GM12878 (cell line): ENCODE measurements around the gene CDK4. TPM values are rescaled to one million over a fixed set of nuclear protein-coding genes. Genes with fewer than 3 reads are reported as not detected.
A peak's percentile ranks its signal among the peaks of the same experiment; 100 is the strongest.

ENCODE experiments used
- ATAC-seq: fragments of 200-7000 bp; cut with Tn5 transposase; 3 replicates; pipeline ENCODE4 v1.9.1; 2020; ENCODE audit warnings: mild to moderate bottlenecking, moderate library complexity
- BruUV-seq: library from RNA; stranded (reverse); fragments of 400-500 nt; replicated peaks from 2 replicates; lab custom pipeline; 2021; lab: Mats Ljungman, UMichigan
- CTCF ChIA-PET: fragments of 300-600 bp; sonication (Branson Sonifier 250); formaldehyde crosslinking; extraction: SDS; loops from one replicate; lab custom pipeline; 2021; ENCODE audit warnings: inconsistent platforms; lab: Yijun Ruan, JAX
- POLR2A ChIA-PET: fragments of 350-600 bp; formaldehyde crosslinking; extraction: SDS; loops from one replicate; lab custom pipeline; 2021; ENCODE audit warnings: inconsistent platforms; lab: Charles Lee
- RAD21 ChIA-PET: fragments of 300-600 bp; sonication (Branson Sonifier 250); formaldehyde crosslinking; loops from one replicate; lab custom pipeline; 2023; ENCODE audit warnings: antibody characterized with exemption; ENCODE audit not compliant: unreplicated experiment; lab: Charles Lee
- SMC1A ChIA-PET: fragments of 300-600 bp; sonication (Branson Sonifier 250); formaldehyde crosslinking; loops from one replicate; lab custom pipeline; 2023; ENCODE audit not compliant: unreplicated experiment, uncharacterized antibody; lab: Charles Lee
- DNase-seq: peaks from one replicate; pipeline ENCODE4 v3.0.0-alpha.2; 2011; ENCODE audit warnings: low read depth, low spot score
- FAIRE-seq: peaks from 3 replicates; lab custom pipeline; 2011; peaks lifted over from hg19 to GRCh38; lab: Jason Lieb, UNC
- H2AFZ ChIP-seq: 2 replicates; pipeline ENCODE4 v1.6.0; 2011; ENCODE audit warnings: low read depth, low read length, control low read depth; ENCODE audit not compliant: control insufficient read depth
- H3K27ac ChIP-seq: 2 replicates; pipeline ENCODE4 v1.5.1; 2011; ENCODE audit warnings: control low read depth; ENCODE audit not compliant: control insufficient read depth, insufficient read depth
- H3K27me3 ChIP-seq, 2 experiments: replicated peaks in 1 of 2; 2 replicates each; pipeline versions ENCODE4 v1.6.0 to v1.6.1; 2011; ENCODE audit warnings: low read length in 1 of 2; ENCODE audit not compliant: control insufficient read depth in 2 of 2, insufficient read depth in 2 of 2
- H3K36me3 ChIP-seq, 2 experiments: 2 replicates each; pipeline ENCODE4 v1.5.1; 2011; ENCODE audit warnings: low read length in 1 of 2; ENCODE audit not compliant: control insufficient read depth in 2 of 2, insufficient read depth in 2 of 2
- H3K4me1 ChIP-seq: 2 replicates; pipeline ENCODE4 v1.6.1; 2011; ENCODE audit warnings: mild to moderate bottlenecking, low read length, moderate library complexity, mixed read lengths; ENCODE audit not compliant: control insufficient read depth, insufficient read depth
- H3K4me2 ChIP-seq: 2 replicates; pipeline ENCODE4 v1.6.0; 2011; ENCODE audit warnings: control low read depth; ENCODE audit not compliant: control insufficient read depth, insufficient read depth
- H3K4me3 ChIP-seq: fragments of 200-600 bp; sonication (generic); 2 replicates; pipeline ENCODE4 v1.5.1; 2016
- H3K79me2 ChIP-seq: 2 replicates; pipeline ENCODE4 v1.6.0; 2011; ENCODE audit warnings: low read length; ENCODE audit not compliant: control insufficient read depth, insufficient read depth
- H3K9ac ChIP-seq: 2 replicates; pipeline ENCODE4 v1.8.0; 2011; ENCODE audit warnings: low read length, control low read depth, mixed read lengths; ENCODE audit not compliant: control insufficient read depth, insufficient read depth
- H3K9me3 ChIP-seq: replicated peaks from 3 replicates; pipeline ENCODE4 v1.5.1; 2011; ENCODE audit warnings: mild to moderate bottlenecking, low read length; ENCODE audit not compliant: control insufficient read depth, insufficient read depth
- H4K20me1 ChIP-seq: 2 replicates; pipeline ENCODE4 v1.6.0; 2011; ENCODE audit not compliant: control insufficient read depth, insufficient read depth
- BCL11A ChIP-seq: IDR thresholded peaks from 2 replicates; pipeline ENCODE4 v1.6.1; 2011; ENCODE audit warnings: low read depth, low read length
- BCLAF1 ChIP-seq: fragments of 450-650 bp; IDR thresholded peaks from 2 replicates; pipeline ENCODE4 v1.6.1; 2017; ENCODE audit warnings: antibody characterized with exemption, mild to moderate bottlenecking, moderate library complexity
- ELK1 ChIP-seq: IDR thresholded peaks from 2 replicates; pipeline ENCODE4 v1.6.1; 2012; ENCODE audit warnings: low read depth, low read length, improper control_type of control experiment
- IRF4 ChIP-seq: IDR thresholded peaks from 2 replicates; pipeline ENCODE4 v1.6.1; 2011; ENCODE audit warnings: low read depth, low read length
- LARP7 ChIP-seq: fragments of 450-650 bp; IDR thresholded peaks from 2 replicates; pipeline ENCODE4 v1.6.1; 2017; ENCODE audit warnings: mild to moderate bottlenecking
- MEF2A ChIP-seq: IDR thresholded peaks from 2 replicates; pipeline ENCODE4 v1.6.1; 2011; ENCODE audit warnings: low read depth, mild to moderate bottlenecking, low read length, moderate library complexity; ENCODE audit not compliant: insufficient read depth
- POU2F2 ChIP-seq: IDR thresholded peaks from 3 replicates; pipeline ENCODE4 v1.6.1; 2011; ENCODE audit warnings: low read depth, mild to moderate bottlenecking, low read length, borderline replicate concordance
- RFX5 ChIP-seq: IDR thresholded peaks from 2 replicates; pipeline ENCODE4 v1.6.1; 2011; ENCODE audit warnings: low read depth, low read length, improper control_type of control experiment
- SIX5 ChIP-seq: IDR thresholded peaks from 2 replicates; pipeline ENCODE4 v1.6.1; 2011; ENCODE audit warnings: mild to moderate bottlenecking, low read depth, low read length, moderate library complexity; ENCODE audit not compliant: severe bottlenecking
- STAT1 ChIP-seq: fragments of 450-650 bp; conservative IDR thresholded peaks from 2 replicates; pipeline ENCODE4 v1.6.1; 2014; ENCODE audit warnings: antibody characterized with exemption, mild to moderate bottlenecking
- YY1 ChIP-seq: IDR thresholded peaks from 2 replicates; pipeline ENCODE4 v1.6.1; 2011; ENCODE audit warnings: low read depth, mild to moderate bottlenecking, low read length
- ZBTB33 ChIP-seq: fragments of 450-650 bp; IDR thresholded peaks from 2 replicates; pipeline ENCODE4 v1.6.1; 2017; ENCODE audit warnings: mild to moderate bottlenecking
- ZNF687 ChIP-seq: fragments of 450-650 bp; IDR thresholded peaks from 2 replicates; pipeline ENCODE4 v1.6.1; 2017; ENCODE audit warnings: mild to moderate bottlenecking, moderate library complexity
- WGBS: methylation state at CpG from one replicate; pipeline ENCODE4 v1.1.6; 2016; ENCODE audit warnings: low lambda C conversion rate; ENCODE audit not compliant: insufficient replicate concordance, insufficient coverage; ENCODE audit errors: missing lambda C conversion rate; 5-methylcytosine and 5-hydroxymethylcytosine counted together
- in situ Hi-C: fragments of 300-500 bp; cut with MboI; formaldehyde crosslinking; loops from 9 replicates; pipeline ENCODE4 v1.14.3; 2018; ENCODE audit warnings: mixed read lengths
- intact Hi-C: fragments of 100-400 bp; cut with micrococcal nuclease; formaldehyde crosslinking; loops from one replicate; pipeline ENCODE4 v1.14.2; 2022; ENCODE audit not compliant: unreplicated experiment
- polyA plus RNA-seq, 11 experiments: library from polyadenylated mRNA; depleted of rRNA in 4 of 11; unstranded in 6 of 11; stranded (reverse) in 5 of 11; fragments of >200 nt; fragmentation: Nextera tagmentation in 4 of 11; fragmentation: Illumina TruSeq in 1 of 11; extraction: Ambion mirVana in 4 of 11; extraction: Trizol in 1 of 11; gene quantifications; 1 replicate in 1 of 11; 2 replicates in 10 of 11; pipeline versions ENCODE4 v1.2.1 to v1.2.3, GENCODE V29; 2011 to 2016; ENCODE audit warnings: inconsistent platforms in 2 of 11, missing spikeins in 2 of 11, low read depth in 1 of 11
- total RNA-seq, 4 experiments: library from RNA; depleted of rRNA in 3 of 4; stranded (reverse); fragments of >200 nt in 3 of 4; fragmentation: Illumina TruSeq in 1 of 4; extraction: Trizol in 1 of 4; gene quantifications; 2 replicates each; pipeline versions ENCODE4 v1.2.1 to v1.2.3, GENCODE V29; 2013 to 2021

CDK4 gene
- total and polyA plus RNA-seq, 10 of the 15 experiments (the other 5 are each of a cell fraction or from before 2014, with no cell fraction given), result 26.1 to 385 (median 221) TPM

GRCh38 chr12:57744194-57744776 is 7.8 kb downstream of the CDK4 start:
- H3K9me3 ChIP-seq, result no peaks in the 10 kb centered on the region
- POLR2A ChIA-PET, result interaction anchor here (0.5 to 3.0 kb wide), 7 partner anchors 10 to 267 kb away, joined by 3 to 19 read pairs (median 5); partner anchors contain the start of gene MARCHF9
- DNase-seq, result peak; percentile 55
- FAIRE-seq, result no peak
- no peaks in the 10 kb centered on the region for H4K20me1 ChIP-seq
- H3K27me3 ChIP-seq, result no peaks in the 10 kb centered on the region
- H3K4me2 ChIP-seq, result peak overlapping the region; percentile 99
- peak; percentile 55 for ATAC-seq
- intact Hi-C loops (no loop called here), in situ Hi-C loops (no loop called here)
- WGBS, result under 1% methylated on average over 12 of the region's 21 CpGs
- RAD21 ChIA-PET, result interaction anchor here (1.0 to 1.5 kb wide), 4 partner anchors 12 to 286 kb away, joined by 5 to 6 read pairs (median 6); no protein-coding TSS in a partner anchor
- peaks cover 26% of the 10 kb centered on the region for H3K79me2 ChIP-seq
- CTCF ChIA-PET, result interaction anchor here (0.8 to 2.9 kb wide), 8 partner anchors 12 to 289 kb away, joined by 3 to 28 read pairs (median 4); partner anchors contain the start of genes GLI1 and INHBE
- H3K27ac ChIP-seq, result peak overlapping the region; percentile 94
- peak overlapping the region; percentile 90 for H2AFZ ChIP-seq
- peak overlapping the region; percentile 93 for H3K9ac ChIP-seq
- peaks cover 5 to 6% of the 10 kb centered on the region in 2 experiments for H3K36me3 ChIP-seq
- no TSS peak for BruUV-seq
- SMC1A ChIA-PET, result interaction anchor here (0.8 to 2.4 kb wide), 6 partner anchors 12 to 285 kb away, joined by 3 to 14 read pairs (median 4); partner anchors contain the start of genes EEF1AKMT3 and METTL1
- H3K4me1 ChIP-seq, result peaks cover 23% of the 10 kb centered on the region
- peak overlapping the region; percentile 91 for H3K4me3 ChIP-seq
- TF ChIP-seq ZNF687, result 0 out of 2 replicates have a peak, but pooled peaks have one; percentile 31
- no peak for TF ChIP-seq IRF4
- no peak for TF ChIP-seq MEF2A
- TF ChIP-seq RFX5, result no peak
- no peak for TF ChIP-seq STAT1
- TF ChIP-seq LARP7, result peak; percentile 48; the same call in 1 of the 2 replicates
- TF ChIP-seq ELK1, result no peak
- TF ChIP-seq BCLAF1, result no peak
- TF ChIP-seq SIX5, result no peak
- peak; percentile 8; the same call in 1 of the 3 replicates for TF ChIP-seq POU2F2
- TF ChIP-seq BCL11A, result no peak
- TF ChIP-seq ZBTB33, result no peak
- peak; percentile 66 for TF ChIP-seq YY1
